Islet of Langerhans (tissue), 1 donor: ENCODE results near the gene LAMA5.

Experiments
- FAIRE-seq: peaks from one replicate; lab custom pipeline; 2011; peaks lifted over from hg19 to GRCh38; lab: Jason Lieb, UNC

LAMA5 gene

GRCh38 chr20:62359491-62360121 lies 7.5 kb downstream of the LAMA5 start:
- no peak for FAIRE-seq

GRCh38 chr20:62359043-62359490 lies 8.0 kb downstream of the LAMA5 start:
- no peak for FAIRE-seq

- no peak for FAIRE-seq
Measured at GRCh38 chr20:62358171-62359042, 8.7 kb downstream of the LAMA5 start.

DNA sequence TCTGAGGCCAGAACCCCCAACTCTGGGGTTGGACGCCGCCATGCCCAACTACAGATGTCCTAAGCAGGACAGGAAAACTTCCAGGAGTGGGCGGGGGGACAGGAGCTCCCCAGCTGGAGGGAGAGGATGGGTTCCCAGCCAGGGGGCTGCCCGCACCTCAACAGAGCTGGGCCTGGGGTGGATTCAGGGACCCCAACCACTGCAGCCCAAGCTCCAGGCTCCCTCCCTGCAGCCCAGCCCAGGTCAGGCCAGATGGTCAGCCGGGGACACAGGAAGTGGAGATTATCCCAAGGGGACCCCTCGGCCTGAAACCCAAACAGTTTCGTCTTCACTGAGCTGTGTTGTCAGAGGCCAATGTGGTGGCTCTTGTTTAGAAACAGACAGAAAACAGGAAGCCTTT lies 9.4 kb downstream of the LAMA5 start:
- no peak for FAIRE-seq

GRCh38 chr20:62357187-62357667 lies 9.9 kb downstream of the LAMA5 start:
- no peak for FAIRE-seq

- FAIRE-seq = no peak
Measured at GRCh38 chr20:62356589-62357186, 10.4 kb downstream of the LAMA5 start.

GRCh38 chr20:62355878-62356588 lies 11.1 kb downstream of the LAMA5 start:
- FAIRE-seq = no peak

DNA sequence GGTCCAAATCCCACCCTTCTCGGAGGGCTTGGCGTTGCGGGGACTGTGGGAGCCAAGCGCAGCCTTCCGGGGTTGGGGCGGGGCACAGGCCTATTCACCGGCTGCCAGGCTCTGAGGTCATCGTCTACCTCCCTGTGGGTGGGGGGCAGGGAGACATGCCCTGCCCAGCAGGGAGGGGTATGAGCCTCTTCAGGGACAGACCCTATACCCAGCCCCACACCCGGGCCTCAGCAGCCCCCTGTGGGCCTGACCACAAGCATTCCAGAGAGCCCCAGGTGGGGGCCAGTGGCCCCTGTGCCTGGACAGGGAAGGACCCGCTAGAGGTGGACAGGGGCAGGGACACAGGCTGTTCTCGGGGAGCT lies 11.6 kb downstream of the LAMA5 start:
- FAIRE-seq = no peak

DNA sequence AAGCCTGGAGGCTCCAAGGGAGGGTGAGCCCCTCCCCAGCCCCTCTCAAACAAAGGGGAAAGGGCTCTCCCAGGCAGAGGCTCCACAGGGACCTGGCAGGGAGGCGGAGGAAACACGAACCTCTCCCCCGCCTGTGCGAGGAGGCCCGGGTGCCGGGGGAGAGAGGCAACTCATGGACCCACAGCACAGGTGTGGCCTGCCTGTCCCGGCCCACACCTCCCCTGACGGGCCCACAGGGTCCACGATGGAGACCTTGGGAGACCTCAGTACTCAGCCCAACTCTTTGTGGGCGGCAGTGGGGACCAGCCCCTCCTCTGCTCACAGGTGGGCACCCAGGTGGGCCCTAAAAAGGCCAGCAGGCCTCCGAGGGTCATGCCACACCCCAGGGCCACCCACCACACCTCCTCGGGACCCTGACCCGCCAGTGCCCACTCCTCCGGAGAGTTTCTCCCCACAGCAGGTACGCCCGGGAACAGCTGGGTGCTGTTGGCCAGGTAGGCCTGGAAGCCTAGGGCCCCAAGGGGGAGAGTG lies 12.2 kb downstream of the LAMA5 start:
- FAIRE-seq = no peak

GRCh38 chr20:62354031-62354808 lies 12.9 kb downstream of the LAMA5 start:
- FAIRE-seq = no peak

GRCh38 chr20:62353289-62354030 lies 13.7 kb downstream of the LAMA5 start:
- no peak for FAIRE-seq

DNA sequence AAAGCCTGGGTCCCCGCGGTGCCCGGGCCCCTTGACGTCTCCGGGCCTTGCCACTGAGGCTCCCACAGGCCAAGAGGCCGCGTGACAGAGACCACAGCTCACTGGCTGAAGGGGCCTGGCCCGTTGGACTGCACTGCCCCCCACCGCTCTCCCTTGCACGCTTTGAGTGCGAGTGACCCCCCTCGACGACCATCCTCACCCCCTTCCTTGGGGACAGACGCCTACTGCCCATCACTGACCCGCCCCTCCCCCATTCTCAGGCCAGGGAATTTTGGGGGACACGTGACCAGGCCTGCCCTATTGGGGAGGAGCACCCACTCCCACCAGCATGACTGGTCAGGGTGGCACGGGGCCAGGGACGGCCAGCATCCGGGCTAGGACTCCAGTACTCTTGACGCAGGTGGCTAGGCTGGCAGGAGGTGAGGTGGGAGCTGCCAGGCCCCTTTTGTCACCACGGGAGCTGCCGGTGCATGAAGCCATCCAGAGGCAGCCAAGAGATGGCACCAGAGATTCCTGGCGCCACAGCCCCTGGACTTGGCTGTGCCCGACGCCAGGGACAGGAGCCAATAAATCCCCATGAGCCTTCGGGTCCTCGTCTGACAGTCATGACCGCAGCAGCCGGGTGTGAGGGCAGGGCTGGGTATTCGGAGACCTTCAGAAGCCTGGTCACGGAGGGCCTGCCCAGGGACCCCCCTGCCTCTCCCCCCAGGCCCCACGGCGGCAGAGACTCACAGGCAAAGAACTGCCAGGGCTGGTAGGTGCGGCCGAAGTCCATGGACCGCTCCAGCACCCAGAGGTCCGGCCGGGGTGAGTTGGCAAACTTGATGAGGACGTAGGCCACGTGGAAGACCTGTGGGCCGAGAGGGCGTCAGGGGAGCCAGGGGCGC lies 14.5 kb downstream of the LAMA5 start:
- no peak for FAIRE-seq

GRCh38 chr20:62351469-62352401 lies 15.4 kb downstream of the LAMA5 start:
- FAIRE-seq = no peak

- no peak for FAIRE-seq
Measured at GRCh38 chr20:62350629-62351422, 16.3 kb downstream of the LAMA5 start.

DNA sequence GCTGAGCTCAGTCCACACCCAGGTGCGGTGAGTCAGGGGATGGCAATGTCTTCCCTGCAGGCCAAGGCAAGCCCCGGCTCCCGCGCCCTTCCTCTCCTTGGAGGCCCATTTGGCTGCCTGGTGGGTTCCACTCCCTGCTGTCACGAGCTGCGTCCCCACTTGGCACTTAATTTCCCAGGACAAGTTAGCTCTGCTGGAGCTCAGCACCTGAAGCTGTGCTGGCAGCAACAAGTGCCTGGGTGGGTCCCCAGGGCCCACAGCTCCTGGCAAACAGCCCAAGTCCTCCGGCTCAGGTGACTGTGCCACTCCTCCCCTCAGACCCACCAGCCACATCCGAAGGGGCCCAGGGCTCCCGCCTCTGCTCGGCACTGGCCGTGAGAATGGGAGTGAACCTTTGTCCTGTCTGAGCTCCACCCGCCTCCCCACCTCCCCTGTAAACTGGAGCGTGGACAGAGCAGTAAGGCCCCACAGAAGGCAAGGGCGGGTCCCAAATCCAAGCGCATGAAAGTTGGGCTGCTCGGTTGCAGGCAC lies 16.9 kb downstream of the LAMA5 start:
- no peak for FAIRE-seq

DNA sequence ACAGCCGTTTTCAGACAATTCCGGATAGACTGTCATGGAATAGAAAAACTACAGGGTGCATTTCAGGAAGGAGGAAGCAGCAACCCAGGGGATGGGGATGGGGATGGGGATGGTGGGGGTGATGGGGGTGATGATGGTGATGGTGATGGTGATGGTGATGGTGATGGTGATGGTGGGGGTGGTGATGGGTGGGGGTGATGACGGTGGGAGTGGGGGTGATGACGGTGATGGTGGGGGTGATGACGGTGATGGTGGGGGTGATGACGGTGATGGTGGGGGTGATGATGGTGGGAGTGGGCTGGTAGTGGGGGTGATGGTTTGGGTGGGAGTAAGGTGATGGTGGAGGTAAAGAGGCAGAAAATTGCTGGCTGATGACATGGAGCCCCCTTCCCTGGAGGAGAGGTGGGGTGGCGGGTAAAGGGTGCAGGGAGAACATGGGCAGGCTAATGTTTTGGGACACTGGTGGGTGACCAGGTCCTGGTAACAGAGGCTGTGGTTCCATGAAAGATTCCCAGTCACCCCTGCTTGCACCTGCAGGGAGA lies 17.5 kb downstream of the LAMA5 start:
- no peak for FAIRE-seq

DNA sequence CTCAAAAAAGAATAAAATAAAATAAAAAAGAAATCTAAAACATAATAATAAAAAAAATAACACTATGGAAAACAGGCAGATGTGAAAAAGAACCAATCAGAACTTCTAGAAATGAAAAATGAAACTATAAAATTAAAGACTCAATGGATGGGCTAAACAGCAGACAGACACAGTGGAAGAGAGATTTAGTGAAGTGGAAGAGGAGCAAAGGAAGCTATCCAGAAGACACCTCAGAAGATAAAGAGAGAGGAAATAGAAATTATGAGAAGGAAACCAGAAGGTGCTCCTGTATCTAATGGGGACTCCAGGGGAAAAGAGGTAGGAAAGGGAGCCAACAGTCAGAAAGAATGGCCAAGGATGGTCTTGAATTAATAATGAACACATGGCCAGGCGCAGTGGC lies 18.5 kb downstream of the LAMA5 start:
- no peak for FAIRE-seq
